GM23248 (cell line): ENCODE results near the gene REPIN1.

Experiments
- EZH2 ChIP-seq: fragments of 200-600 bp; sonication (generic); IDR thresholded peaks from 2 replicates; pipeline ENCODE4 v1.6.1; 2018; ENCODE audit warnings: antibody characterized with exemption, mild to moderate bottlenecking; ENCODE audit not compliant: insufficient read depth, poor library complexity, severe bottlenecking
- EZH2phosphoT487 ChIP-seq: fragments of 200-600 bp; sonication (generic); IDR thresholded peaks from 2 replicates; pipeline ENCODE4 v1.6.1; 2018; ENCODE audit warnings: antibody characterized with exemption, moderate library complexity, mild to moderate bottlenecking, low read depth; ENCODE audit not compliant: insufficient read depth

- no peak for TF ChIP-seq EZH2
- no peak for TF ChIP-seq EZH2phosphoT487
Observed at GRCh38 chr7:150360363-150361058, 8.1 kb upstream of the REPIN1 start.
